DMS53 treated with DMSO at 0.1 percent for 48 hours (cell line): ENCODE results near the gene GLT1D1.
"Not testable (repeated sequence)": the region's sequence is repeated elsewhere in the genome, so short reads cannot be mapped to it uniquely, and the experiment has no call there.

Experiments used
- DNase-seq: peaks from one replicate; lab custom pipeline; 2025; ENCODE audit not compliant: unreplicated experiment; lab: John Stamatoyannopoulos, UW

Gene GLT1D1

DNA sequence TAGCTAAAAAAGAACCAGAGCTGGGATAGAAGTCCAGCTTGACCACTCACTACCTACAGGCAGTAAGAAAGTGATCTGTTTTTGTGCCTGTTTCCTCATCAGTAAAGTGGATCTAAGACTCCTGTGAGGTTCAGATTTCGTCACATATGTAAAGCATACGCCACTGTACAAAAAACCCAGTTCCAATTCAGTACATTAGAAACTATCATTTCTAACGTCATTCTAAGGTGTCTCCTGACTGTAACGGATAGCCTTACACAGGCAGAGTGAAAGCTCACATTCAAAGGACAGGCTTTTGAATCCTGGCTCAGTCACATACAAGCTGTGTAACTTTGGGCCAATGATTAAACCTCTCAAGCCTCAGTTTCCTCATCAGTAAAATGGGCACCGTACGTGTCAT, 33.0 kb upstream of the GLT1D1 start:
- no peak for DNase-seq

DNA sequence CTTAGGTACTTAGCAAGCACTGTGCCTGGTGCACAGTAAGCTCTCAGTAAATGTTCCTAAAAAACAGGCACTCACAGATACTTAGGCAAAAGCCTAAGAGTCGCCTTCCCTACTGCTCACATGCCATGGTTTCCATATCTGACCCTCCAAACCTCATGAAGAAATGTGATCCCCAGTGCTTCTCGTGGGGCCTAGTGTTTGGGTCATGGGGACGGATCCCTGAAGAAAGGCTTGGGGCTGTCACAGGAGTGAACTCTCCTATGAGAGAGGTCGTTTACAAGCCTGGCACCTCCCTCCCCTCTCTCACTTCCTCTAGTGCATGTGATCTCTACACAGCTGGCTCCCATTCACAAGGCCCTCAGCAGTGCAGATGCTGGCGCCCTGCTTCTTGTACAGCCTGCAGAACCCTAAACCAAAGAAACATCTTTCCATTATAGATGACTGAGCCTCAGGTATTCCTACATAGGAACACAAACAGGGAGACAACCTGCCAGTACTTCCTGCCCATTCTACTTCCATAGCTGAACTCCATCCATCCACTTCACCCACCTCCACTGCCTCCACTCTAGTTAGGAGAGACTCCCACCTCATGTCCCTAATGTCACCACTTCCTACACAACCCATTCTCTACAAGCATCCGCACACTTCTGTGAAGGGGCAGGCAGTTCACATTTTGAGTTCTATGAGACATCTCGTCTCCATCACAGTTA, 32.4 kb upstream of the GLT1D1 start:
- no peak for DNase-seq

- no peak for DNase-seq
Measured at GRCh38 chr12:128823216-128823915, 29.9 kb upstream of the GLT1D1 start.

DNA sequence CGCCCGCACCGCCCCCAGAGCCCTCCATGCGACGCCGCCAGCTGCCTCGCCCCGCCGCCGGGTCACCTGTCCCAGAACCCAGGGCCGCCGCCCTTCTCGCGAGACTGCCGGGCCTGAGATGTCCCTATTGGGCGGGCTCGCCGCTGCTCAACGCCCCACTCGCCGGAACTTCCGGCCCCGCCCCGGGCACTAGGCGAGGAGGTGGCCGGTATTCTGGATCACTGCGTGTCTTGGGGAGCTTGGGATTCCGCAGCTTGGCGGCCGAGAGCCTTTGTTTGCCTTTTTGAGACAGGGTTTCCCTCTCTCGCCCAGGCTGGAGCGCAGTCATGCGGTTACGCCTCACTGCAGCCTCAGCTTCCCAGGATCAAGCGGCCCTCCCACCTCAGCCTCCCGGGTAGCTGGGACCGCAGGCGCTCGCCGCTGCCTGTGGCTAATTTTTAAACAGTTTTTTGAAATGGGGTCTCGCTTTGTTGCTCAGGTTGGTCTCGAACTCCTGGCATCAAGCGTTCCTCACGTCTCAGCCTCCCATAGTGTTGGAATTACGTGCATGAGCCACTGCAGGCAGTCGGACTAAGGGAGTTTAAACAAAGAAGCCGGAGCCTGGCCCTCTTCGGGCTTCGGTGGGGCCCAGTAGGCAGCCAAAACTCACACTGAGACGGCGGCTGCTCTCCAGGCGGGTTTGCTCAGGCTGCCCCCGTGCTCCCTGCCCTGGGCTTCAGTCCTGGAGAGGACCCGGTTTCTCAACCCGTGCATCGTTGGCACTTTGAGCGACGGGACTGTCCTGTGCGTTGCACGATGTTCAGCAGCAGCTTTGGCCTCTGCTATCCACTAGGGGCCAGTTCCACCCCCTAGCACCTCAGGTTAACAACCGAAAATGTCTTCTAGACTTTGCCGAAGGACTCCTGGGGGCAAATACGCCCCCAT, 29.1 kb upstream of the GLT1D1 start, which contains the start of gene SLC15A4:
Gene SLC15A4 (minus strand): TSS at position 43 of the 924 bp plus-strand sequence. CDS start 15 bp downstream, at position 28.
- DNase-seq = peak; percentile 88

DNA sequence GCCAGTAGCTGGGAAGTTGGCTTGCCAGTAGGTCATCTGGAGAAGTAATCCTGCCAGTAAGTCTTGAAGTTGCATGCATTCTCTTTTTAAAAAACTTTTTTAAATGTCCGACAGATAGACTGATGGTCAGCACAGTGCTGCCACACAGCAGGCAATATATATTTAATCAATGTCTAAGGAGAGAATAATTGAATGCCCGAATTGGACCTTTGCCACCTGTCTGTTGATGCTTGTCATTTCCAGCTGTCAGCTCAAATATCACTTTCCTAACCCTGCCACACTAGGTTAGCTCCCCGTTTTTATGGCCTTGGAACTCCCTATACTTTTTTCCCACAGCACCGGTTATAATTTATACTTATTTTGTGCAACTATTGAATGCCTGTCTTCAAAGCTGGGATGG, 27.4 kb upstream of the GLT1D1 start:
- DNase-seq = no peak

GRCh38 chr12:128827724-128828123, 25.6 kb upstream of the GLT1D1 start:
- no peak for DNase-seq

DNA sequence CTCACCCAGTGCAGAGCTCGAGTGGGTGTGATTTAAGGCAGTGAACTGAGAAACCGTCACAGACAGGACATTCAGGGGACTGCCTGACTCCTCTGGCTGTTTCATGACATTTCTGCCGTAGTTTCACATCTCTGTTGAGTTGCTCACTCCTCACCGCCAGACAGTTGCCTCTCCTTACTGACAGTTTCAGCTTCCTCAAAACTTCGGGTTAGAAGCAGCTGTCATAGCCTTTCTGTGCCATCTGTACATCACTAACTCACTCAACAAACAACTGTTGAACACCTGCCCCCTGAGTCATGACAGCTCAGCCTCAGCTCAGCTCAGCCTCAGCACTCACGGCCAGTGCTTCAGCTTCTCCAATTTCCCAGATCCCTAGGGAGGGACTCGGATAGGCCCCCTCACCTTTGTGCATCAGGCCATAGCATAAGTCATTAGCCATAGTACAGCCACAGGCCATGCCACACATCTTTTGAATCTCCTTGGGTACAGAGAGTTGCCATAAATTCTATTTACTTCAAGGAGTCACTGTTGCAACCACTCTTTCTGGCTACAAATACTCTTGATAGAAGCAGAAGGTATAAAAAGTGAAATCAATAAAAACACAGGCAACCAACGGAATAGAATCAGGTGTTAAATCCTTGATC, 23.3 kb upstream of the GLT1D1 start:
- DNase-seq = no peak

DNA sequence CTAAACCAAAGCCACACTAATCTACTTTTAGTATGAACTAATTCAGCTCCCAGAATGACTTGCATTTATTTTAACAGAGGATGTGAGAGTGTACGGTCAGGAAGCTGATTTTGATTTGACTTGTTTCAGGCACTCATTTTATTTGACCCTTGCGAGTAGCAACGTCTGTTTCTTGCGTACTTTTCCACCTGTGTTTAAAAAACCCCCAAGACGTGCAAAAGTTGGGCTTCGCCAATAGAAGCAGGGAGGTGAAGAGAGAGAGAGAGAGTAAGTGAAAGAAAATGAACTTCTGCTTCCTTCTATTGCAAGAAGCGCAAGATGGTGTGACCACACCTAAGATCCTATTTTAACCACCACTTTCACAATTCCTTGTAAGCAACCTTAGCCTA, 22.8 kb upstream of the GLT1D1 start:
- DNase-seq = no peak

GRCh38 chr12:128833418-128833817, 19.9 kb upstream of the GLT1D1 start:
- no peak for DNase-seq

GRCh38 chr12:128839885-128840284, 13.4 kb upstream of the GLT1D1 start:
- not testable (repeated sequence) for DNase-seq

- DNase-seq = no peak
Measured at GRCh38 chr12:128840862-128841468, 12.3 kb upstream of the GLT1D1 start.

DNA sequence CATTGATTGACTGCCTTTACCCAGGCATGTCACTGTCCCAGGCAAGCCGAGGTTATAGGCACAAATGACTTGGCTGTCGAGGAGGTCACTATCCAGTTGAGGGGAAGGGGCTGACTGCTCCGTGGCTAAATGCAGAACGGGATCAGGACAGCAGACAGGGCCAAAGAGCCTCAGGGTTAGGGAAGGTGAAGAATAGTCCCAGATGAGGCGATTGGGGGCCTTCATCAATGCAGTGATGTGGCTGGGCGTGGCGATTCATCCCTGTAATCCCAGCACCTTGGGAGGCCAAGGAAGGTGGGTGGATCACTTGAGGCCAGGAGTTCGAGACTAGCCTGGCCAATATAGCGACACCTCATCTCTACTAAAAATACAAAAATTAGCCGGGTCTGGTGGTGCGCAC, 10.7 kb upstream of the GLT1D1 start:
- no peak for DNase-seq

DNA sequence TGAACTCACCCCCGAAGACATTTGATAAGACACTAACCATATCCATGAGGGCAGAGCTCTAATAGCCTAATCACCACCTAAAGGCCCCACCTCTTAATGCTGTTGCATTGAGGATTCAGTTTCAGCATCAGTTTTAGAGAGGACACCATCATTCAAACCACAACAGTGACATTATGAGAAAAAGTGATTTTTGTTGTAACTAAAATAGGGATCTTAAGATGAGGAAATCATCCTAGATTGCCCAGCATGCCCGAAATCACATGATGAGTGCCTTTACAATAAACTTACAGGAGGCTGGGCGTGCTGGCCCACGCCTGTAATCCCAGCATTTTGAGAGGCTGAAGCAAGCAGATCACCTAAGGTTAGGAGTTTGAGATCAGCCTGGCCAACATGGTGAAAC, 9.7 kb upstream of the GLT1D1 start:
- DNase-seq = no peak

DNA sequence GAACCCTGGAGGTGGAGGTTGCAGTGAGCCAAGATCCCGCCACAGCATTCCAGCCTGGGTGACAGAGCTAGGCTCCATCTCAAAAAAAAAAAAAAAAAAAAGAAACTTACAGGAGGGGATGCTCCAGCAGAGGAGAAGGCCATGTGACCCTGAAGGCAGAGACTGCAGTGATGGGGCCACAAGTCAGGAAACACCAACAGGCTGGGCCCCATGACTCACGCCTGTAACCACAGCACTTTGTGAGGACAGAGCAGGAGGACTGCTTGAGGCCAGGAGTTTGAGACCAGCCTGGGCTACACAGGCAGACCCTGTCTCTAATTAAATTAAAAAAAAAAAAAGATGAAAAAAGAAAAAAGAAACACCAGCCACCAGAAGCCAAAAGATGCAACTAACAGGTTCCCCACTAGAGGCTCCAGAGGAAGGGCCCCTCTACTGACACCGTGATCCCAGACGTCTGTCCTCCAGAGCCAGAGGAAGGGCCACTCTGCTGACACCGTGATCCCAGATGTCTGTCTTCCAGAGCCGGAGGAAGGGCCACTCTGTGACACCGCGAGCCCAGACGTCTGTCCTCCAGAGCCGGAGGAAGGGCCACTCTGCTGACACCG, 9.1 kb upstream of the GLT1D1 start:
- no peak for DNase-seq

DNA sequence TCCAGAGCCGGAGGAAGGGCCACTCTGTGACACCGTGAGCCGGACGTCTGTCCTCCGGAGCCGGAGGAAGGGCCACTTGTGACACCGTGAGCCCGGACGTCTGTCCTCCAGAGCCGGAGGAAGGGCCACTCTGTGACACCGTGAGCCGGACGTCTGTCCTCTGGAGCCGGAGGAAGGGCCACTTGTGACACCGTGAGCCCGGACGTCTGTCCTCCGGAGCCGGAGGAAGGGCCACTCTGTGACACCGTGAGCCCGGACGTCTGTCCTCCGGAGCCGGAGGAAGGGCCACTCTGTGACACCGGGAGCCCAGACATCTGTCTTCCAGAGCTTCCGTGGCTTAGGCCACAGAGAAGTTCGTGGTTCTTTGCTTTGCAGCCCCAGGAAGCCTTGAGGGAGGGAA, 6.6 kb upstream of the GLT1D1 start:
- not testable (repeated sequence) for DNase-seq

- no peak for DNase-seq
Measured at GRCh38 chr12:128848371-128848770, 4.9 kb upstream of the GLT1D1 start.

DNA sequence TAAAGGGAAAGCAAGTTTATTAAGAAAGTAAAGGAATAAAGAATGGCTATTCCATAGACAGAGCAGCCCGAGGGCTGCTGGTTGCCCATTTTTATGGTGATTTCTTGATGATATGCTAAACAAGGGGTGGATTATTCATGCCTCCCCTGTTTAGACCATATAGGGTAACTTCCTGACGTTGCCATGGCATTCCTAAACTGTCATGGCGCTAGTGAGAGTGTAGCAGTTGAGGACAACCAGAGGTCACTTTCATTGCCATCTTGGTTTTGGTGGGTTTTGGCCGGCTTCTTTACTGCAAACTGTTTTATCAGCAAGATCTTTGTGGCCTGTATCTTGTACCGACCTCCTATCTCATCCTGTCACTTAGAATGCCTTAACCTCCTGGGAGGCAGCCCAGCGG, 3.5 kb upstream of the GLT1D1 start:
- DNase-seq = not testable (repeated sequence)

DNA sequence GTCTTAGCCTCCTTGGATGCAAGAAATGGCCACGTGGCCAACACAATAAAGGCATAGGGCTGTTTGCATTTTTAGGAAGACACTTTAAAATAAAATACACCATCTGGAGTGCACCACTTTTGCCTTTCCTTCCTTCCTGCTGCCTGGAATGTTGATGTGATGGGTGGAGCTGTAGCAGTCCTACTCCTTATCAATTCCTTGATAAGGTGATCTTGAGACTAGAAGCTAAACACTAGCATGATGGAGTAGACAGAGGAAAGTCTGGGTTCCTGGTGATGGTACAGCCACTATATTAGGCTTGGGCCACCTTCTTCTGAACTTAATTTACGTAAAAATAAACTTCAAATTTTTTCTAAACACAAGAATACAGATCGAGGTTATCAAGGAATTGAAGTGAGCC, 2.9 kb upstream of the GLT1D1 start:
- DNase-seq = no peak

GRCh38 chr12:128851429-128851828, 1.8 kb upstream of the GLT1D1 start:
- not testable (repeated sequence) for DNase-seq

- no peak for DNase-seq
Measured at GRCh38 chr12:128852026-128852698, 1.1 kb upstream of the GLT1D1 start.
